ENCODE data around the gene TXNRD2. TPM values are rescaled to one million over a fixed set of nuclear protein-coding genes. Genes with fewer than 3 reads are reported as not detected.
A peak's percentile ranks its signal among the peaks of the same experiment; 100 is the strongest.

TXNRD2 gene
- total RNA-seq, 1 donor from 2014 or later, result 15.0 TPM

GRCh38 chr22:19979712-19980493, 38.3 kb upstream of the TXNRD2 start:
- no peak for DNase-seq

- no peak for DNase-seq
Observed at GRCh38 chr22:19978748-19979147, 37.1 kb upstream of the TXNRD2 start.

- no peak for DNase-seq
Observed at GRCh38 chr22:19977296-19978243, 36.0 kb upstream of the TXNRD2 start.

- DNase-seq, result no peak
Observed at GRCh38 chr22:19976671-19977070, 35.1 kb upstream of the TXNRD2 start.

GRCh38 chr22:19975707-19976035, 34.1 kb upstream of the TXNRD2 start:
- DNase-seq, result no peak

DNA sequence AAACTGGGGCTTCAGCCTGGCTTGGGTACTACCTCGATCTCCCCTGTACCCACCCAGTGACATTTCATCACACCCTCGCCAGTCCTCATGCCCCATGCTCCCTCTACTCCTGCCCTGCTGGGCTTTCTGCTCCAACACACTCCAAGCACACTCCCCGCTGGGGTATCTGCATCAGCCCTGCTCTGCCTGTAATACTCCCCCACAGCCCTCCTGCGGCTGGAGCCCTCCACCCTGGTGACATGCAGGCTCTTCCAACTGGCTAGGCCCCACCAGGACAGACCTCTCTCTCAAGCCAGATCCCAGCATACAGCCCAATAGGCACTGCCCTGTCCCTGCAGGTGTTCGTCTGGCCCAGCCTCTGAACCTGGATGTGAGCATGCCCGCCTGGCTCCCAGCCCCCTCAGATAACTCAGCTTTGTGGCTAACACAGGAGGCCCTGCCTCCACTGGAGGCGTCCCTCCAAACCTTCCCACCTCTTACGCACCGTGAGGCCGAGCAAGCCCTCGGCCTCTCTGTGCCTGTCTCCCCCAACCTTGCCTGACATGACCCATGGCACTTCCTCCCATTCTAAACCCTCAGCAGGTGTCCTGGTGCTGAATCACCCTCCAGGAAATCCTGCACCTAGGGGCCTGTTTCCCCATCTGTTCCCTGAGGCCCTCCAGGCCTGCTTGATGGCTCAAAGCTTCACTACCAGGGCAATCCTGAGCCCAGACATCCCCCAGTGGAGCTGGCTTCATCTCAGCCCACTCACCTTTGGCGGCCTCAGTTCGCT, 33.5 kb upstream of the TXNRD2 start:
- no peak for DNase-seq

- peak; percentile 80 for DNase-seq
Observed at GRCh38 chr22:19974268-19974861, 32.7 kb upstream of the TXNRD2 start.

DNA sequence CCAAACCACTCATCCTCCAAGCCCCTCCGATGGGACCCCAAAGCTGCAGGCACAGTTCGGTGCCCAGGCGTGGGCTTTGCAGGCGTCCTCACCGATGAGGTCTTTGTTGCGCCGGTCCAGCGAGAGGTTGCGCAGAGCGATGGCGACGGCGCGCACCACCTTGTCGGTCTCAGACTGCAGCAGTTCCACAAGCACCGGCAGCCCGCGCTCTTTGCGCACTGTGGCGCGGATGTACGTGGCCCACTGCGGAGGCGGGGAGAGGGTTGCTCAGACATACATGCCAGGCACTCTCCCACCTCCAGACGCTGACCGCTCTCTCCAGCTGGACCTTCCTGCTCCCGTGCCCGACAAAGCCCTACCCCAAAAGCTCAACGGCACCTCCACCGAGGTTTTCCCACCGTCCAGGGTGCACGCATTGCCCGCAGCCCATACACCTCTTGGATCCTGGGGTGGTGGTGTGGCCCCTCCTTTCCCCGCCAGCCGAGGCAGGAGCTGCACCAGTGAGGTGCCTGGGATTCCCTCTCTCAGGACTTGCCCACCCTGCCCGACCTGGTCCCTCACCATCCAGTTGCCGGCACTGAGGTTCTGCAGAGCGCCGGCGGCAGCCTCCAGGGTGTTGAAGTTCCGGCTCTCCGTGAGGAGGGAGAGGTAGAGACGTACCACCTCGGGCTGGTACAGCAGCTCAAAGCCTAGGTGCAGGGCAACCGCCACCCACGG, 32.1 kb upstream of the TXNRD2 start:
- DNase-seq, result no peak

- no peak for DNase-seq
Observed at GRCh38 chr22:19972652-19973550, 31.3 kb upstream of the TXNRD2 start.

DNA sequence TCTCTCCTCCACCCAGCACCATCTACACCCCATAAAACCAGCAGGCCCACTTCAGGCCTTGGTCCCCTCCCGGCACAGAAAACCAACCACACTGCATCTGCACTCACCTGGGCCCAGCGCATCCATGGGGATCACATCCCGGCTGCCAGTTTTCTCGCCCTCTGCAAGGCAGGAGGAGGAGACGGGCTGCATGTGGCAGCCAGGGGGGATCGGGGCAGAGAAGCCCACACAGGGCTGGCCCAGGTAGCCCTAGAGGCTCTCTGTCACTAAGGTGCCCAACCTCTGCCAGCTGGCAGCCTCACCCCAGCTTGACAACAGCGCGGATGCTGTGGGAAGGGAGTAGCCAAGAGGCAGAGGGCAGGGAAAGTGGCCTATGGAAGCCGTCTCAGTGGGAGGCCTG, 30.6 kb upstream of the TXNRD2 start:
- DNase-seq, result no peak

- no peak for DNase-seq
Observed at GRCh38 chr22:19971276-19972124, 29.9 kb upstream of the TXNRD2 start.

DNA sequence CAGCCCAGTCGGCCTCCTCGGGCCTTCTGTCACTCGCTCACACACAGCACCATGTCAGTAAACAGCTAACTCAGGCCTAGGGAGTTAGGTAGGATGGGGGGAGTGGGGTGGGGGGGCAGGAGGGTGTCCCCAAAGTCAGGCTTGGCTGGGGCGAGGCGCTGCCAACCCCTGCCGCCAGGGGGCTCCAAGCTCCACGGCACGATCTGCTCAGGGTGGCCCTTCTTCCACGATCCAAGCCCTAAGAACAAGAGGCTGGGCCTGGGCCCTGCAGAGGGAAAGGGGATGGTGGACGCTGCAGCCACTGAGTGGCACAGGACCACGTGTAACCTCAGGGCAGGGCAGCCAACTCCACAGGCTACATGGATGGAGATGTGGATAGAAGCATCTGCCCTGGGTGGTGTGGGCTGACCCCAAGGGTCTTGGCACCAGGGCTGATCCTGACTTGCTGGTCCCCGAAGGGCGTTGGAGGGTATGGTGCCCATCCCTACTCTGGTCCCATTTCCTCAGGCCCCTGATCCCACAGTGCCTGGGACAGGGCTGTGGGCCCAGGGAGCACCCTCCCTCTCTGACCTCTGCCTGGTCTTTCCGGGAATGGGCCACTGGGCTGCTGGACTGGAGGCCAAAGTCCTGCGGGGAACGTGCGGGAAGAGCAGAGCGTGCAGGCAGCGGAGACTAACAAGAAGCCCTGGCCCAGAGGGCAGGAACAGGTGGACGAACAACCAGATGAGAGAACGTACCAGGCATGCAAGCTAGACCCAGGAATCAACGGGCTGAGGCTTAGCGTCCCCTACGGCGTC, 29.1 kb upstream of the TXNRD2 start:
- DNase-seq, result peak; percentile 74

- DNase-seq, result no peak
Observed at GRCh38 chr22:19970031-19970478, 28.4 kb upstream of the TXNRD2 start.

DNA sequence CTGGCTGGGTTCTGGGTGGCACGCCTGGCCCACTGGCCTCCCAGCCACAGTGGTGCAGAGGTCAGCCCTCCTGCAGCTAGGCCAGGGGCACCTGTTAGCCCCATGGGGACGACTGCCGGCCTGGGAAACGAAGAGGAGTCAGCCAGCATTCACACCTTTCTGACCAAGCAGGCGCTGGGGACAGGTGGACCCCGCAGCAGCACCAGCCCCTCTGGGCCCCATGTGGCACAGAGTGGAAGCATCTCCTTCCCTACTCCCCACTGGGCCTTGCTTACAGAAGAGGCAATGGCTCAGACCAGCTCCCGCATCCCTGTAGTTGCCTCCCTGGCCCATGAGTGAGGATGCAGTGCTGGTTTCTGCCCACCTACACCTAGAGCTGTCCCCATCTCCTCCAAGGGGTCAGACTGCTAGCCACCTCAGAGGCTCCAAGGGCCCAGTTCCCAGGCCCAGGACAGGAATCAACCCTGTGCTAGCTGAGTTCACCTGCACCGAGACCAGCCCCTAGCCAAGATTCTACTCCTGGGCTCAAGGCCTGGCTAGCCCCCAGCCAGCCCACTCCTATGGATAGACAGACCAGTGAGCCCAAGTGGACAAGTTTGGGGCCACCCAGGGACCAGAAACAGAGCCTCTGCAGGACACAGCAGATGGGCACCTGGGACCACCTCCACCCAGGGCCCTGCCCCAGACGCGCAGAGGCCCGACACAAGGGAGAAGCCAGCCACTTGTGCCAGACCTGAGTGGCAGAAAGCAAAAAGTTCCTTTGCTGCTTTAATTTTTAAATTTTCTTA, 27.7 kb upstream of the TXNRD2 start:
- no peak for DNase-seq

- DNase-seq, result no peak
Observed at GRCh38 chr22:19968450-19968891, 26.9 kb upstream of the TXNRD2 start.

DNA sequence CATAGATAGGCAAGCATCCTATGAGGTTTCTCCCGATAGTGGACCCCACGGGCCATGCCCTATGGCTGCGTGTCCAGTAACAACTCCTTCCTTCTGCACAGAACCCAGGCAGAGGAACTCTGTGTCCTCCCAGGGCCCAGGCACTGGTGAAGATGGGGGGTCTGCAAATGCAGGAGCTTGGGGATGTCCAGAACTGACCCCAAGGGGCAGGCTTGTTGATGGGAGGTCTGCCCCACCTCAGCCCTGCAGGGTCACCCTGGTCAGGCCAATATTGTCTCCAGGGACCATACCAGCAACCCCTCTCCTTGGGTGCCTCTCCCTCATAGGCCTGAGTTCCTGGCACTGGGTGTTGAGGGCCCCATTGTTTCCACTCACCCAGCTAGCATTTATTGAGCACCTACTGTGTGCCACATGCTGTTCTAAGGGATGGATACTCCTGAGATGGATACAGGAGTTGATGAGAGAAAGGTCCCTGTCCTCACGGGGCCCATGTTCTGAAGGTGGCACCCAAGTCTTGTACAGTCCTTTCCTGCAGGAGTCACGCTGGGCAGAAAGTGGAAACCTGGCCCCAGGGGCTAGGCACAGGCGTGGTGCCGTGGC, 26.3 kb upstream of the TXNRD2 start:
- no peak for DNase-seq
